GM21529 (cell line): ENCODE results near the gene CCR6.

ENCODE experiments used
- ATAC-seq: cut with Tn5 transposase; IDR thresholded peaks from one replicate; pipeline ENCODE4 v1.9.1; 2021; ENCODE audit not compliant: unreplicated experiment

CCR6 gene

GRCh38 chr6:167097770-167098169 lies 25.1 kb upstream of the CCR6 start:
- ATAC-seq = no peak

- ATAC-seq = no peak
Observed at GRCh38 chr6:167098825-167099225, 24.1 kb upstream of the CCR6 start.

GRCh38 chr6:167099707-167100106 lies 23.2 kb upstream of the CCR6 start:
- ATAC-seq = no peak

- no peak for ATAC-seq
Observed at GRCh38 chr6:167100241-167100674, 22.6 kb upstream of the CCR6 start.

GRCh38 chr6:167102318-167102717 lies 20.6 kb upstream of the CCR6 start:
- ATAC-seq = no peak

GRCh38 chr6:167103041-167103891 lies 19.6 kb upstream of the CCR6 start:
- ATAC-seq = peak; percentile 98

GRCh38 chr6:167104388-167104787 lies 18.5 kb upstream of the CCR6 start:
- ATAC-seq = no peak

- no peak for ATAC-seq
Observed at GRCh38 chr6:167105060-167105459, 17.8 kb upstream of the CCR6 start.

- no peak for ATAC-seq
Observed at GRCh38 chr6:167106406-167106805, 16.5 kb upstream of the CCR6 start.

- ATAC-seq = no peak
Observed at GRCh38 chr6:167107787-167108186, 15.1 kb upstream of the CCR6 start.

GRCh38 chr6:167108278-167108677 lies 14.6 kb upstream of the CCR6 start:
- ATAC-seq = no peak

GRCh38 chr6:167109651-167110050 lies 13.2 kb upstream of the CCR6 start:
- no peak for ATAC-seq

- ATAC-seq = no peak
Observed at GRCh38 chr6:167111597-167111996, 11.3 kb upstream of the CCR6 start.

GRCh38 chr6:167112421-167112820 lies 10.5 kb upstream of the CCR6 start:
- no peak for ATAC-seq

GRCh38 chr6:167113047-167113754 lies 9.7 kb upstream of the CCR6 start:
- ATAC-seq = peak; percentile 58

GRCh38 chr6:167113935-167114910 lies 8.7 kb upstream of the CCR6 start:
- peak; percentile 85 for ATAC-seq

- ATAC-seq = no peak
Observed at GRCh38 chr6:167115054-167115453, 7.8 kb upstream of the CCR6 start.

GRCh38 chr6:167116109-167116837 lies 6.6 kb upstream of the CCR6 start:
- ATAC-seq = no peak

- no peak for ATAC-seq
Observed at GRCh38 chr6:167116838-167117228, 6.1 kb upstream of the CCR6 start.

- ATAC-seq = no peak
Observed at GRCh38 chr6:167118006-167118405, 4.9 kb upstream of the CCR6 start.
